ENCODE measurements around the gene SLC7A14. TPM values are rescaled to one million over a fixed set of nuclear protein-coding genes. Genes with fewer than 3 reads are reported as not detected.

The SLC7A14 gene
- total and polyA plus RNA-seq, 4 donors: not detected

DNA sequence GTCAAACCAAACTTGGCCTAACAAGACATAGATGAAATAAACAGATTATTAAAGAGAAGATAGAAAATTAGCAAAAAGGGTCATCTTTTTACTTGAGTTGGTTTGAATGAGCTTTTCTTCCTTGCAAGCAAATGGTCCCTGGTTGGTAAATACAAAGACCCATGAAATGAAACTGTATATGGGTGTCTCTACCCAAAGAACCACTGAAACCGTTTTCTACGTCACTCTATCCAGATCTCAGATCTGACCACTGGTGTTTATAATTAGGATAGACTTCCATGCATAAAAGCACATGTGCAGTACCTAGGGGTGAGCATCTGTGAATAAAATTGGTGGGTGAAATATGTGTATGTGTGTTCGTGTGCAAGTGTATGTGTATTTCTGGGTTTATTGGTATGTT lies 94.0 kb downstream of the SLC7A14 start:
- intact Hi-C loops (cut with DNase I): no loop called here
- WGBS, 2 donors: 88 to 94% methylated on average over 3 of the region's 3 CpGs
- ATAC-seq (ENCODE audit: low FRiP score): no peak
- DNase-seq: no peak
- no peak overlapping the region for H3K4me3 ChIP-seq (ENCODE audit: low read length in 2 of 2)
- H3K36me3 ChIP-seq (ENCODE audit: control insufficient read depth in 1 of 2, insufficient read depth in 2 of 2, low read length in 1 of 2): no peaks in the 10 kb centered on the region
- H3K9me3 ChIP-seq (ENCODE audit: control insufficient read depth, low read length): no peaks in the 10 kb centered on the region
- H3K4me1 ChIP-seq (ENCODE audit: control insufficient read depth in 1 of 2, insufficient read depth in 2 of 2, low read length in 2 of 2): no peaks in the 10 kb centered on the region
- no peaks in the 10 kb centered on the region for H3K27me3 ChIP-seq (ENCODE audit: control insufficient read depth in 1 of 2, insufficient read depth in 2 of 2, low read length in 1 of 2)
- H3K27ac ChIP-seq (ENCODE audit: low read depth in 1 of 2, low read length in 2 of 2): no peak overlapping the region

GRCh38 chr3:170490828-170491560 lies 94.9 kb downstream of the SLC7A14 start:
- Histone ChIP-seq H3K4me1 (ENCODE audit: control insufficient read depth in 1 of 2, insufficient read depth in 2 of 2, low read length in 2 of 2) (no peaks in the 10 kb centered on the region), H3K4me3 (ENCODE audit: low read length in 2 of 2) (no peak overlapping the region), H3K36me3 (ENCODE audit: control insufficient read depth in 1 of 2, insufficient read depth in 2 of 2, low read length in 1 of 2) (no peaks in the 10 kb centered on the region), H3K9me3 (ENCODE audit: control insufficient read depth, low read length) (no peaks in the 10 kb centered on the region), H3K27me3 (ENCODE audit: control insufficient read depth in 1 of 2, insufficient read depth in 2 of 2, low read length in 1 of 2) (no peaks in the 10 kb centered on the region), H3K27ac (ENCODE audit: low read depth in 1 of 2, low read length in 2 of 2) (no peak overlapping the region)
- intact Hi-C loops (cut with DNase I): no loop called here
- 94 to 95% methylated on average over 2 of the region's 2 CpGs for WGBS, 2 donors
- DNase-seq (no peak), ATAC-seq (ENCODE audit: low FRiP score) (no peak)

- 13% methylated on average over 4 of the region's 4 CpGs for WGBS, 2 donors
- H3K27me3 ChIP-seq (ENCODE audit: control insufficient read depth in 1 of 2, insufficient read depth in 2 of 2, low read length in 1 of 2): no peaks in the 10 kb centered on the region
- no peak overlapping the region for H3K27ac ChIP-seq (ENCODE audit: low read depth in 1 of 2, low read length in 2 of 2)
- H3K9me3 ChIP-seq (ENCODE audit: control insufficient read depth, low read length): no peaks in the 10 kb centered on the region
- no peak overlapping the region for H3K4me3 ChIP-seq (ENCODE audit: low read length in 2 of 2)
- intact Hi-C loops (cut with DNase I): no loop called here
- peak; percentile 39 for ATAC-seq (ENCODE audit: low FRiP score)
- H3K4me1 ChIP-seq (ENCODE audit: control insufficient read depth in 1 of 2, insufficient read depth in 2 of 2, low read length in 2 of 2): no peaks in the 10 kb centered on the region
- no peaks in the 10 kb centered on the region for H3K36me3 ChIP-seq (ENCODE audit: control insufficient read depth in 1 of 2, insufficient read depth in 2 of 2, low read length in 1 of 2)
- DNase-seq: no peak
These were observed 97.1 kb downstream of the SLC7A14 start for GRCh38 chr3:170488802-170489201.

DNA sequence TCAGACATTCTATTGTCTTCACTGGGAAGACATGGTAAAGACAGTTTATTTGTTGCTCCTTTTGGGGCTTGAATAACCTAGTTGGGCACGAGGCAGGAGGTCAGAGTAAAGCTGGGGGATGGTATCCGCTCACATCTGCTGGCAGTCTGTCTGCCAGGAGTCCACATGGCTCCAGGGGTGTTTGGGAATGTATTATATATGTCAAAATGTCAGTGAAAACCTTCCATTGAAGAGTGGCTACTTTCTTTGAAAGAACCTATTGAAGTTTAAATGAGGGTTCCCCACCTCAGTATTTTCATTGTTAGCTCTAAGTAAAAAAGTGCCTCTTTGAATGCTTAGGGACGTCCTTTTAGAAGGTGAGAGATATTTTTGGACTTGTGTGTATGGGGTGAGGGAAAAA lies 98.8 kb downstream of the SLC7A14 start:
- H3K27ac ChIP-seq (ENCODE audit: low read depth in 1 of 2, low read length in 2 of 2): no peak overlapping the region
- no peaks in the 10 kb centered on the region for H3K36me3 ChIP-seq (ENCODE audit: control insufficient read depth in 1 of 2, insufficient read depth in 2 of 2, low read length in 1 of 2)
- intact Hi-C loops (cut with DNase I): no loop called here
- ATAC-seq (ENCODE audit: low FRiP score) (no peak), DNase-seq (no peak)
- no peaks in the 10 kb centered on the region for H3K27me3 ChIP-seq (ENCODE audit: control insufficient read depth in 1 of 2, insufficient read depth in 2 of 2, low read length in 1 of 2)
- no peaks in the 10 kb centered on the region for H3K4me1 ChIP-seq (ENCODE audit: control insufficient read depth in 1 of 2, insufficient read depth in 2 of 2, low read length in 2 of 2)
- WGBS, 2 donors: 30 to 51% methylated on average over 3 of the region's 3 CpGs
- no peak overlapping the region for H3K4me3 ChIP-seq (ENCODE audit: low read length in 2 of 2)
- no peaks in the 10 kb centered on the region for H3K9me3 ChIP-seq (ENCODE audit: control insufficient read depth, low read length)

- H3K27ac ChIP-seq (ENCODE audit: low read depth in 1 of 2, low read length in 2 of 2): no peak overlapping the region
- intact Hi-C loops (cut with DNase I): no loop called here
- 89 to 92% methylated on average over 9 of the region's 9 CpGs for WGBS, 2 donors
- H3K36me3 ChIP-seq (ENCODE audit: control insufficient read depth in 1 of 2, insufficient read depth in 2 of 2, low read length in 1 of 2): no peaks in the 10 kb centered on the region
- no peaks in the 10 kb centered on the region for H3K4me1 ChIP-seq (ENCODE audit: control insufficient read depth in 1 of 2, insufficient read depth in 2 of 2, low read length in 2 of 2)
- DNase-seq (no peak), ATAC-seq (ENCODE audit: low FRiP score) (no peak)
- no peaks in the 10 kb centered on the region for H3K27me3 ChIP-seq (ENCODE audit: control insufficient read depth in 1 of 2, insufficient read depth in 2 of 2, low read length in 1 of 2)
- H3K9me3 ChIP-seq (ENCODE audit: control insufficient read depth, low read length): no peaks in the 10 kb centered on the region
- H3K4me3 ChIP-seq (ENCODE audit: low read length in 2 of 2): no peak overlapping the region
These were observed 99.5 kb downstream of the SLC7A14 start for GRCh38 chr3:170486398-170486797.

DNA sequence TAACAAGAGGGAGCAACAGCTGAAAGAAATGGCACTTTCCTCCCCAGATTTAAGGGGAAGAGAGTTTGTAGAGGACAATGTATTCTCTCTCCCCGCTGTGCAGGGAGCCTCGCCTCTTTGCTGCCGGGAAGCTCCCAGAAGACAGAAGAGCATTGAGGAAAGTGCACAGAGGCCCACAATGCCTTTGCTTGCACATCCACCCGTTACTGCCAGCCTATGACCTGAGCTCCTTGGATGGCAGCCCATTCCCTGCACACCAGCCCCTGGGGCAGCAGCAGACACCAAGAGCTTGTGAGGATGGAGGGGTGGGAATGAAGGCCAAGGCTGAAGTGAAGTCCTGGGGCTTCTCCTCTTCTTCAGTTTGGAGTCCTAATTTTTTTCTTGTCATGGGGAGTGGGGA lies 100.2 kb downstream of the SLC7A14 start:
- intact Hi-C loops (cut with DNase I): no loop called here
- 76 to 80% methylated on average over 4 of the region's 4 CpGs for WGBS, 2 donors
- no peak overlapping the region for H3K27ac ChIP-seq (ENCODE audit: low read depth in 1 of 2, low read length in 2 of 2)
- peaks cover 1% of the 10 kb centered on the region for H3K9me3 ChIP-seq (ENCODE audit: control insufficient read depth, low read length)
- no peaks in the 10 kb centered on the region for H3K4me1 ChIP-seq (ENCODE audit: control insufficient read depth in 1 of 2, insufficient read depth in 2 of 2, low read length in 2 of 2)
- no peak overlapping the region for H3K4me3 ChIP-seq (ENCODE audit: low read length in 2 of 2)
- H3K27me3 ChIP-seq (ENCODE audit: control insufficient read depth in 1 of 2, insufficient read depth in 2 of 2, low read length in 1 of 2): no peaks in the 10 kb centered on the region
- no peak for ATAC-seq (ENCODE audit: low FRiP score)
- H3K36me3 ChIP-seq (ENCODE audit: control insufficient read depth in 1 of 2, insufficient read depth in 2 of 2, low read length in 1 of 2): no peaks in the 10 kb centered on the region
- DNase-seq: no peak

- WGBS, 2 donors: 59 to 63% methylated on average over 3 of the region's 3 CpGs
- H3K9me3 ChIP-seq (ENCODE audit: control insufficient read depth, low read length): peaks cover 1% of the 10 kb centered on the region
- H3K27ac ChIP-seq (ENCODE audit: low read depth in 1 of 2, low read length in 2 of 2): no peak overlapping the region
- ATAC-seq (ENCODE audit: low FRiP score) (no peak), DNase-seq (no peak)
- H3K4me3 ChIP-seq (ENCODE audit: low read length in 2 of 2): no peak overlapping the region
- no peaks in the 10 kb centered on the region for H3K27me3 ChIP-seq (ENCODE audit: control insufficient read depth in 1 of 2, insufficient read depth in 2 of 2, low read length in 1 of 2)
- H3K4me1 ChIP-seq (ENCODE audit: control insufficient read depth in 1 of 2, insufficient read depth in 2 of 2, low read length in 2 of 2): no peaks in the 10 kb centered on the region
- intact Hi-C loops (cut with DNase I): no loop called here
- H3K36me3 ChIP-seq (ENCODE audit: control insufficient read depth in 1 of 2, insufficient read depth in 2 of 2, low read length in 1 of 2): no peaks in the 10 kb centered on the region
These were observed 100.6 kb downstream of the SLC7A14 start for GRCh38 chr3:170485294-170485693.

DNA sequence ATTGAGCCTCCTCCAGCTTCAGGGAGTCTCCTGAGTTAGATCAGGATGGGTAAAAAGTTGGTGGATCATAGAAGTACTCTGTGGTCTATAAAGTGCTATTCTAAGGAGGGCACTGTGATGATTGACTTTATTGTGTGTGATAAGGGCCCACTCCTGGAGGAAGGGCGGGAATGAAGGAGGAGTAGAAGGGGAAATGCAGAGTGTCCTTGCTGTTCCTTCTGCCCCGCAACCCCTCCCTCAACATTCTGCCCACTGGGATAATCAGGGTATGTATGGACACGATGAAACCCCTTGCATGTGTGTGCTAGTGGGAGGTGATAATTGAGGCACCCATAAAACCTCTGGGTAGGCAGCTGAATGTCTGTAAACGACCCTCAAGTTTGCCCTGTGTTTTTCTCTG lies 101.0 kb downstream of the SLC7A14 start:
- H3K4me1 ChIP-seq (ENCODE audit: control insufficient read depth in 1 of 2, insufficient read depth in 2 of 2, low read length in 2 of 2): no peaks in the 10 kb centered on the region
- peaks cover 1% of the 10 kb centered on the region for H3K9me3 ChIP-seq (ENCODE audit: control insufficient read depth, low read length)
- intact Hi-C loops (cut with DNase I): no loop called here
- no peak for DNase-seq
- H3K27me3 ChIP-seq (ENCODE audit: control insufficient read depth in 1 of 2, insufficient read depth in 2 of 2, low read length in 1 of 2): no peaks in the 10 kb centered on the region
- no peak for ATAC-seq (ENCODE audit: low FRiP score)
- H3K36me3 ChIP-seq (ENCODE audit: control insufficient read depth in 1 of 2, insufficient read depth in 2 of 2, low read length in 1 of 2): no peaks in the 10 kb centered on the region
- H3K27ac ChIP-seq (ENCODE audit: low read depth in 1 of 2, low read length in 2 of 2): no peak overlapping the region
- WGBS, 2 donors: 61 to 72% methylated on average over 4 of the region's 4 CpGs
- no peak overlapping the region for H3K4me3 ChIP-seq (ENCODE audit: low read length in 2 of 2)

DNA sequence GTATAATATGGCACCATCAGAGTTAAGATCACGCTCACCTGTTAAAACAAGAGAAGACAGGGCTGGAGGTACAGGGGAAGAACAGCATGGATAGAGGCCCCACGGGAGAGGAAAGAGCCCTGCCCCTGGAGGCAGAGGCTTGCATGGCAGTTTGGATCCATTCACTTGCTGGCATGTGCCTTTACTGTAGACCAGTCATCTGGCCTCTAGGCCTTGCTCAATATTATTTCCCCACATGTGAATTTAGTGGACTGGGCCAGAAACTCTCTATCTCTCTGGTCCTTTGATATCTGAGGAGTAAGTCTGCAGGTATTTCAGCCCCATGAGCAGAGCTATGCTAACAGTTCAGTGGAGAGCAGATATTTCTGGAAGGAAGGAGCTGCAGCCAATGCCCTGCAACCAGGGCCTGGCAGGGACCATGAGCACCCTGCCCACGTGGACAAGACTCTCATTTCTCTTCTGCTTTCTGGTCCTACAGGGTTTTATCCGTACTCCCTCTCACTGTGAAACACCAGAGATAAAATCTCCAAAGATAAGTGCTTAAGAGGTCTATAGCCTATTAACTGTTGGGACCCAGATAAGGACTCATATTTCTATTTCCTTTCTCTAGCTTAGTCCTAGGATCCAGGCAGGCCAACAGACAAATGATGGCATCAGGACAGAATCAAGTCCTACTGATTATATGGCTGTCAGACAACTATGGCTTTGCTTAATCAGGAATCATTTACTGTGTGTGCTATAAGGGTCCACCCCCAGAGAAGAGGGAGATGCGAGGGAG lies 102.2 kb downstream of the SLC7A14 start:
- WGBS, 2 donors: 69 to 76% methylated on average over 5 of the region's 5 CpGs
- H3K27ac ChIP-seq (ENCODE audit: low read depth in 1 of 2, low read length in 2 of 2): no peak overlapping the region
- no peak overlapping the region for H3K4me3 ChIP-seq (ENCODE audit: low read length in 2 of 2)
- H3K27me3 ChIP-seq (ENCODE audit: control insufficient read depth in 1 of 2, insufficient read depth in 2 of 2, low read length in 1 of 2): no peaks in the 10 kb centered on the region
- intact Hi-C loops (cut with DNase I): no loop called here
- H3K36me3 ChIP-seq (ENCODE audit: control insufficient read depth in 1 of 2, insufficient read depth in 2 of 2, low read length in 1 of 2): no peaks in the 10 kb centered on the region
- ATAC-seq (ENCODE audit: low FRiP score): no peak
- DNase-seq: no peak
- H3K9me3 ChIP-seq (ENCODE audit: control insufficient read depth, low read length): peaks cover 1% of the 10 kb centered on the region
- no peaks in the 10 kb centered on the region for H3K4me1 ChIP-seq (ENCODE audit: control insufficient read depth in 1 of 2, insufficient read depth in 2 of 2, low read length in 2 of 2)
